ELR (cell line): ENCODE data around the gene MAP4K5.

ENCODE experiments used
- DNase-seq: peaks from one replicate; pipeline ENCODE4 v3.0.0-alpha.2; 2015; ENCODE audit warnings: low read depth

The MAP4K5 gene

DNA sequence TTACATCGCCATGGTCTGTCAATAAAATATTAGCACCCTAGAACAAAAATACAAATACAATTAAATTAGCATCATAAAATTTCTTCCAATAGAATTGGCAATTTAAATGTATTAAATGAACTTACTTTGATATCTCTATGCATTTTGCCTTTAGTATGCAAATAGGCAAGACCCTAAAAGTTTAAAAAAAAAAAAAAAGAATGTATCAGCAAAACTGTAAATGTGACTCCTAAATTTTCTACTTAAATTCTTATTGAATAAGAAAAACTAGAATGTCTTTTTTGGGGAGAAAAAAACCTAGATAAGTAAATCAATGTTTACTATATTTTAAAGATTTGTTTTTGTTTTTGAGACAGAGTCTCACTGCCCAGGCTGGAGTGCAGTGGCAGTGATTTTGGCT, 56.2 kb downstream of the MAP4K5 start:
- no peak for DNase-seq

DNA sequence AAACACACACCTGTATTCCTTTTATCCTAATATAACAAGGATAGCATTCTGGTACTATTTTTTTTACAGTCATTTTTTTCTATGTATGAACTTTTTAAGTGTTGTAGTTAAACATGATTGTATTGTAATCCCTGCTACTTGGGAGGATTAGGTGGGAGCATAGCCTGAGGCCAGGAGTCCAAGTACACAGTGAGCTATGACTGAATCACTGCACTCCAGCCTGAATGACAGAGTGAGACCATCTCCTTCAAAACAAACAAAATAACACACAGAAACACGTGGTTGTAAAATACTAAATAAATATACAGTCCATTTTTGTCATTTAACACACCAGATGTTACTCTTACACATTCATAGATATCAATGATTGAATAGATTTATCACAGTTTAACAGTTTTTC, 56.9 kb downstream of the MAP4K5 start:
- peak; percentile 79 for DNase-seq

DNA sequence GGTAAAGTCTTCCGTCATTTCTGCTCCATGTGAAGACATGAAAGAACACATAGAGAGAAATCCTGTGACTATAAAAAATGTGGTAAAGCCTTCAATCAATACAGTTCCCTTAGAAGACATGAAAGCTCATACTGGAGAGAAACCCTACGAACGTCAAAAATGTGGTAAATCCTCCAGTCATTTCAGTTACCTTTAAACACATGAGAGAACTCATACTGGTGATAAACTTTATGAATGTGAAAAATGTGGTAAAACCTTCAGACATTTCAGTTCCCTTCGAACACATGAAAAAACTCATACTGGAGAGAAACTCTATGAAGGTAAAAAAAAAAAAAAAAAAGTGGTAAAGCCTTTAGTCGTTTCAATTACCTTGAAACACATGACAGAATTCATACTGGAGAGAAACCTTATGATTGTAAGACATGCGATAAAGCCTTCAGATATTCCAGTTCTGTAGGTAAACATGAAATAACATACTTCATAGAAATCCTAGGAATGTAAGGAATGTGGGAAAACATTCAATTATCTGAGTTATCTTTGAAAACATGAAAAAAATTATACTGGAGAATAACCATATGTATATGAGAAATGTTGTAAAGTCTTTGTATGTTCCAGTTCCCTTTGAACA, 60.4 kb downstream of the MAP4K5 start:
- DNase-seq = no peak

DNA sequence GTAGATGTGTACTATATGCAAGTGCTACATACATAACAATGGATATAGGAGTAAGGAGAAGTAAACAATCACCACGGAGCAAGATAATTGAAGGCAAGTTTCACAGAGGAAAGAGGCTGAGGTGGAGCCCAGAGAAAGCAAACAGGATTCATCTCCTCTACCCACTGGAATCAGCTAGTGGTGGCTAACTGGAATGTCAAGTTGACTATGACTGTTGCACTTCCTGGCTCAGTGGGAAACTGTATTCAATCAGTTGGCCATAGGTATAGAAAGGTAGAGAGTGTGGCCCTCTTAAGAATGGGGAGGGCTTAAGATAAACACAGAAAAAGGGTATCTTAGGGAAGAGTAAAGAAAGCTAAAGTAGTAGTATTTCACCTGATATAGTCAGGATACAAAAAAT, 62.4 kb downstream of the MAP4K5 start:
- no peak for DNase-seq

DNA sequence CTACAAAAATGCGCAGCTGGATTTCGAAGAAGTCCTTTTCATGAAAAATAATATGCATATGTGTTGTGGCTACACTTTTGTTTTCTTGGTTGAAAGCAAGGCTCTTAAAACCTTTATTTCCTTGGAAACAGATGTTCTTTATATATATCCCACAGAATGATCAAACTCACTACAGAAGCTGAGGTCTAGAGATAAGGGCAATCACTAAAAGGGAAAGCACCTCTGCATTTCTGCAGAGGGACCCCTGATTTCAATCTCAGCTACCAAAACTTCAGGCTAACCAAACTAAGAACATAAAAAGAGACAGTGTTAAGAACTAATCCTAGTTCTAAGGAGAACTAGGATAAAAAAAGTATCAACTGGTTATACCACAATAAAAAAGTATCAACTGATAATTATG, 70.3 kb downstream of the MAP4K5 start:
- no peak for DNase-seq

DNA sequence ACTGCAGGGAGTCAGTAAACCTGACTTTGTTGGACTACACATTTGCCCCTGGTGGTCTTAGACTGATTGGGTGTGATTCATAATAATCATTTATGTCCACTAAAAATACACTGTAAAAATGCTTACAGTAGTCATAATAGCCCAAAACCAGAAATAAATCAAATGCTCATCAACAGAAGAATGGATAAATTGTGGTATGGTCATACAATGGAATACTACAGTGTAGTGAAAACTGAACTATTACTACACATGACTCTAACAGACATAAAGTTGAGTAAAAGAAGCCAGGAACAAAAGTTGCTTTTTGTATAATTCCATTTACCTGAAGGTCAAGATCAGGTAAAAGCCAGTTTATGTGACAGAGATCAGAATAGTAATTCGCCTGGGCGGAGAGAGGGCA, 78.5 kb downstream of the MAP4K5 start:
- DNase-seq = no peak

DNA sequence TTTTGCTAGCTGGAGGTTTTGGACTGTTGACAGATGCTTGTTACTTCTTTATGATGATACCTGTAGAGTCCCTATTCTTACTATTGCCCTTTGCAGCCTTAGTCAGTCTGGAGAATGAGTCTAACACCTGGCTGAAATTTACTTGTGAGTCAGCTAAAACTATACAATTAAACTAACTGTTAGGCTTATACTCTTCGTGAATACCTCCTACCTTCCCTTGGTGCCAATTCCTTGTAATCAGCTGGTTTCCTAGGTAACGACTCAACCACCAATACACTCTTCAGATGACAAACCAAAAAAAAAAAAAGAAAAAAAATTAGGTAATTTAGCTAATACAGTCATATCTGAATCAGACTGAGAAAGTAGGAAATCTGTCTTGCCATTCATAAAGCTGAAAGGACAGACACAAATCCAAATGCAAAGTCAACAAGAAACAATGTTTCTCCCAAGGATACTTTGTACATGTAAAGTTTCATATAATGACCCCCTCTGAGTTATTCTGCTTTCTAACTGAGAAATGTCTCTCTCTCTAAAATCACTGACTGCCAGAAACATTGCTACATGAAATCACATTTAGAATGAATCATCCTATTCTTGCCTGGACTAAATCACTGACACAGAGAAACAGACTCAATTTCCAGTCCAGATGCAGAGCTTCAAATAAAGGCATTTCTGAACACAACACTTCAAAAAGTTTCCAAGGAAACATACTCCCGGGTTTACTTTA, 79.2 kb downstream of the MAP4K5 start:
- peak; percentile 86 for DNase-seq

DNA sequence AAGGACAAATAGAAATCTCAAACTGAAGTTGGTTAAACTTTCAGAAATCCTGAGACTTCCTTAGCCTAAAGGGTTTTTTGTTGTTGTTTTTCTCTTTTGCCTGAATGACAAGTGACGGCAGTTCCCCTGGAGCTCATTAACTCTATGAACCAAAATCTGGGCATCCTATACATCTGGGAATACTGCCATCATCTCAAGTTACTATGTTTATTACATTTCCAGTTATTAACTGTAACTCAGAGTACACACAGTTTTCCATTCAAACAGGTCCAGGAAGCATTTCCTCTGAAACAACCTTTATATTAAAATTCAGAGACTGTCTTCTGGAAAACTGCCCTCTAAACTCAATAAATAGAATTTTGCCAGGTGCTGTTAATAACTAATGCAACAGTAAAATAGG, 80.1 kb downstream of the MAP4K5 start:
- no peak for DNase-seq

DNA sequence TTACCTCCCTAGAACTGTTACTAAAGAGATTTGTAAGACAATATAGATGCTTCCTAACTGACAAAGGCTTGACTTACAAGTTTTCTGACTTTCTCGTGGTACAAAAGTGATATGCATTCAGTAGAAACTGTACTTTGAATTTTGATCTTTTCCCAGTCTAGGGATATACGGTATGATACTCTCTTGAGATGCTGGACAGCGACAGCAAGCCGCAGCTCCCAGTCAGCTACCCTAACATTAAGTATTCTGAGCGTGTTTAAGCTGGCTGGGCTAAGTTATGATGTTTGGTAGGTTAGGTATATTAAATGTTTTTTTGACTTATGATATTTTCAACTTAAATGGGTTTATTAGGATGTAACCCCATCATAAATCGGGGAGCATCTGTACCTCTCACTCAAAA, 80.5 kb downstream of the MAP4K5 start:
- DNase-seq = no peak

DNA sequence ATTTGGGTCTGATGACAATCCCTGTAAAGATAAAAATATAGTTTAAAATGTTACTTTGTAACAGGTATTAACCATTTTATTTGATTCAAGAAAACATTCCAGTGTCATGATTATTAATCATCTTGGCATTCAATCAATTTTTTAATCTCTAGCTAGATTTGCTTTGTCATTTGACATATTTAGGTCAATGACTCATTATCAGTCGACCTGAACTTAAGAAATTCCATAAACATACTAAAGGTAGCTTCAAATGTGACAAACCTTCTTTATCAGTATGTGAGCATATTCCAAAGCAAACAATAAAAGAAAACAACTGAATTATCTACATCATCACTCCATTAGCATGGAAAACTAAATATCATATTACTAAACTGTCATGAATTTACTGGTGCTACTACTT, 84.9 kb downstream of the MAP4K5 start:
- peak; percentile 77 for DNase-seq

DNA sequence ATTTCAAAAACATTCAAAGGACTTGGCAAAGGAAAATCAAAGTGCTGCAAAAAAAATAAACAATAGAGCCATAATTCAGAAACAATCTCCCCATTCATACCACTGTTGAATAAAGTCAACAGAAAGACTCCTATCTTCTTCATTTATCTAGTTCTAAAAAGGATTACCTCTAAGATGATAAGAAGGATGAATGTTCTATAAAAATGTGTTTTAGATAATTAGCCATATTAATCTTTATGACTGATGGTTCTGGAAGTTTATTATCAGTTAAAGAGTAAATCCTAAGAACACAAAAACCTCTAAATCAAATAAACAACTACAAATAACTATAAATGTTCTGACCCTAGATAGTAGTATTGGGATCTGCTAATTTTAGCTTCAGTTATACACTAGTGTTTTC, 97.8 kb downstream of the MAP4K5 start:
- no peak for DNase-seq

DNA sequence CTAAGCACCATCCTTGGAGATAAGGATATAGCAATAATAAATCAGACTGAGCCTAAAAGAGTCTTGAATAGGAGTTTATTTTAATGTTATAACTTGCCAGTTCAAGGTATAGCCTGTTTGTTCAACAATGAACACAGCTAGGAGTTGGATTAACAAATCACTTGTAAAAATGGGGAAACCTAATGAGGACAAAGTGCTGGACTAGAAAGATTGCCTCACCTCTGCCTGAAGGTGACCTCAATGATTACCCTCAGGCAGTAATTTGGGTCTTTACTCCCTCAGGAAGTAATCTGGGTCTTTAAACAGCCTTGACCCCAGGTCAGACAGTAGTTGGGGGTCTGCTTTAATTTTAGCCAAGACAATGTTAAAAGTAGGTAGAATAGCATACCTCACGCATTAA, 100.2 kb downstream of the MAP4K5 start:
- no peak for DNase-seq

DNA sequence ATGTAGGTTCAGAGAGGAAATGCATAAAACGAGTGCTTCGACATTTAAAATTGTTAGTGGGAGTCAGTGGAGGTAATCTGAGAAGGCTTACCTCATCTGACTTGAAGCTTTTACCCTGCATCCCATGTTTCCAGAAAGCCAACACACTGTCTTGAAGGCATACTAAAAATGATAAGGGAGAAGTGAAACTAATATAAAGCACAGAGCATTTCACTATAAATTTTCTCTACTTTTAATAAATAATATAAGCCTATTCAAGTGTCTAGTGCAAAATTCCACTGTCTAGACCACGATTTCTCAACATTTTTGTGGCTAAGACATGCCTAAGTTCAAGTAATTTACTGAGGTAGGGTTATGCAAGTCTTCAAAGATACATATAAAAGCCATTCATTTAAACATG, 106.6 kb downstream of the MAP4K5 start:
- DNase-seq = no peak

DNA sequence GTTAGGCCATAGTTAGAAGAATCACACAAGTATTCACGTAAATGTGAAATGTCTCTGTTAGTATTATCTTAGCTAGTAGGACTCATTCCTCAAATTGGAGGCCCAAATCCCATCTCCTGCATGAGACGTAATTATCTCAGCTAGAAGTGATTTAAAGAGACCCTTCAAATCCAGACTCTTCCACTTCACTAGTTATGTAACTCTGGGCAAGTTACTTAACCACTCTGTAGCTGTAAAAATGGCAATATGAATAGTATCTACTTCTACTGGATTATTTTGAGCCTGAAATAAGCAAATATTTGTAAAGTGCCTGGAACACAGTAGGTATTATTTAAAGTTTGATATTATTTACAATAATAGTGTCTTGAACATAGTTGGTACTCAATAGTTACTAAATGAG, 107.3 kb downstream of the MAP4K5 start:
- DNase-seq = no peak

DNA sequence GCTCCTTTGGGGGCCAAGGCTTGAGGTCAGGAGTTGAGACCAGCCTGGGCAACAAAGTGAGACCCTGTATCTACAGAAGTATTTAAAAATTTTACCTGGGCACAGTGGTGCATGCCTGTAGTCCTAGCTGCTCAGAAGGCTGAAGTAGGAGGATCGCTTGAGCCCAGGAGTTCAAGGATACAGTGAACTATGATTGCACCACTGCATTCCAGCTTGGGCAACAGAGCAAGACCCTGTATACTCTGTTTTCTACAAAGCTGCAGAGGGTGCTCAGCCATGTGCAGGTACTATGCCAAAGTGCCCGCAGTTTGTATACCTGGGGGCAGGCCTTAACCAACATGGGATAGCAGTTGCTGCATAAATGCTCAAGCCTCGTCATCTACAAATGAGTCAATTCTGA, 108.8 kb downstream of the MAP4K5 start:
- DNase-seq = no peak

DNA sequence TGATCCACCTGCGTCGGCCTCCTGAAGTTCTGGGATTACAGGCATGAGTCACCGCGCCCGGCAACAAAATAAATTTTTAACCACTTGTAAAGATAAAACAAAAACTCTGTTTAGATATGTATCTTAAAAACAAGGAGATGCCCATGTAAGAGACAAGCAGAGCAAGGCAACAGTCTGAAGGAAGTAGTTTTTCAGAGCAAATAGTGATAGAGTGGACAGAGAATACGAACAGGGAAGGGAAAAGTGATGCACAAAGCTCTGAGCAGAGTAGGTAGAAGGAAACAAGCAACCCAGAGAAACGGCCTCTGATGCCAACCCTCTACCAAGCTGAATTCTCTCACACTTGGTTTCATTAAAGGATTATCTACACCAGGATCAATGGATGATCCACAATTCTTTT, 110.9 kb downstream of the MAP4K5 start:
- no peak for DNase-seq

DNA sequence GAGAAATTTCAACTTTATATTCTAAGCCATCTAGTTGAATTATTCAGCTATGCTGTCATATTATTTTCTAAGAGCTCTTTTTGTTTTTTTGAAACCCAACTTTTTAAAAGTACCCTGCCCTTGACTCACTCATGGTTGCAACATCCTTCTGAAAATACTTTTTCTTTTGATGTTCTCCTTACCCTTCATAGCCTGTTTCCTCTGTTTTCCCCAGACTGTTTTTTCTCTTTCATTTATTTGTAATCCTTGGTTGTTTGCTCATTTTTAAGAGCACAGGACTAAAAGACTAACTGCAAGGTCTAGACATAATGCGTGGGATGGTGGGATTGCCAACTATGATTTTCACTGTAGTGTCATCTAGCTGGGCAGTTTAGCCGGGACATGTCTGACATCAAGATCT, 114.5 kb downstream of the MAP4K5 start:
- DNase-seq = no peak

DNA sequence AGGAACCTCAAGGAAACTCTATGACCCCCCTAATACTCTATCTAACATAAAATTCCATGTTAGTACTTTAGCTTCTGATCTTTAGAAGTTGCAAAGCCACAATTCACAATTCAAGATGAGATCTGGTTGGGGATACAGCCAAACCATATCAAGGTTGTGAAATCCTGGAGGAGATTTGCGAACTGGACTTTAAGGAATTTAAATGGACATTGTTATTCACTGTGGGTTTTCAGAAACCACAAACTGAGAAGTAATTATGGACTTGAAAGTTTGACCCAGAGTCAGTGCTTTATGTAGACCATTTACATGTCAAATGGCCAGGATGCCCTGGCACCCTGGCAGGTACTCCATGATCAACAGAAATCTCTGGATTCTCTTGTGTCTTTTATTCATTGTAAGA, 121.4 kb downstream of the MAP4K5 start:
- DNase-seq = peak; percentile 67

DNA sequence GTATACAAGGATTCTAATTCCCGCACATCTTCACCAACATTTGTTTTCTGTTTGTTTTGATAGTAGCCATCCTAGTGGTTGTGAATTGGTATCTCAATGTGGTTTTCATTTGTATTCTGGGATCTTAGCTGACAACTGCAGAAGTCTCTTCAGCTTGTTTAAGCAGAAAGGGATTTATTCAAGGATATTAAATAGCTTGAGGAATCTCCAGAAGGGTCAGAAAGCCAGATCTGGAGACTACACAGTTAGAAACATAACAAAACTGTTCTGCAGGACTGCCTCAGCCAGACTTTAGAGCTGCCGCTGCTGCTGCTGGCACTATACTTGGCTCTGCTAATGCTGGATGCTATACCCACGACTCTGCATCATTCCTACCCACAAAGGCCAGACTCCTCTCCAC, 122.3 kb downstream of the MAP4K5 start:
- DNase-seq = no peak

DNA sequence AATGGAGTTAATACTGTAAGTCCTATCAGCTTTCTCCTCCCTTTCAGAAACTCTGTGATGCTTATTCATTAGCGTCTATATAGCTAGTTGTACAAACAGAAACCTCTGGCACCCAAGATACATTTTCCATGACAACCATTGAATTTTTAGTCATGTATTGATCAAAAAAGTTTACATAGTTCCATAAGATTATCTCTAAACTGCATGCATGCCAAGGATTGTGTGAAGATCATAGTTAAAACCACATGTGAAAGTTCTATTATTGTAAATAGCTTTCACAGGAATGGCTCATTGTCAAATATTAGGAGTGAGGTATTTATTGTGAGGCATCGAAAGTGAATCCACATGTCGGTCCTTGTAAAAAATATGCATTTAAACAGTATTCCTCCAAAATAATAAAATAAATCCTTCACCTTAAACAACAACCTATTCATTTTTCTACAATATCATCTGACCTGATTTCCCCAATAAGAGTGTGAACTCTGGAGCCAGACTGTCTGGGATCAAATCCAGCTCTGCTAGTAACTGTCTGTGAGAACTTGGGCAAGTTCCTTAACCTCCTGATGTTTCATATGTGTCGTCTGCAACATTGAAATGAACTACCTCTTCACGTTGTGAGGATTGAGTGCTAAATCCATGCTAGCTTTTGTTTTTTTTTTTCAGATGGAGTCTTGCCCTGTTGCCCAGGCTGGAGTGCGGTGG, 125.1 kb downstream of the MAP4K5 start:
- DNase-seq = no peak

DNA sequence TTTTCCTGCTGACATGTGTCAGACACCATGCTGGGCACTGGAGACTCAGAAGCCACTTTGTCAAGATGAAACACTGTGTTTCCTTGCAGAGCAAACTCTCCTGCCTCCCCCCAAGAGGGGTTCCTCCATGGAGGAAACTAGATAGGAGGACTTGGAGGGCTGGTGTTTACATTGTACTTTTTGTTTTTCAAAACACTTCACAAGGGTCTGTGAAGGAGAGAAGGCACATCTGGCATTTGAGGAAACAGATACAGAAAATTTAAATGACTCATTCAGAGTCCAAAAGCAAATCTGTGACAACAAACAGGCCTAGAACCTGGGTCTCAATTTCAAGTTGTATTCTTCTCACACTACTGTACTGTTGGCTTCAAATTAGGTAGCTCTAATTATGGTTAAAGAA, 128.9 kb downstream of the MAP4K5 start:
- peak; percentile 21 for DNase-seq

DNA sequence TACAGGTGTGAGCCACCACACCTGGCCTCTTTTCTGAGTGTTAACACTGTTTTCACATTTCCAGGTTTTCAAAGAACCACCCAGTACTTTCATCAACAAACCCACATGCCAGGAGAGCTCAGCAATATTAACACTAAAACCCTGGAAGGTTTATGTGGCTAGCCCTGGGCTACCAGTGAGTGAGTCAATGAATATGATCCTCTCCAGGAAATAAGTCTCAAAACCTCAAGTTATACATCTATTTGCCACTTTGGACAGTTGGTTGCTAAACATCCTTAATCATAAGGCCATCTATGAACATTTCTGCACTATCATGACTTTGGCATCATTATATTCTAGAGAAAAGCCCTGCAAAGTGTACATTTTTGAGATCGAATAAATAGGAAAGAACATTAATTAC, 129.4 kb downstream of the MAP4K5 start:
- peak; percentile 65 for DNase-seq

DNA sequence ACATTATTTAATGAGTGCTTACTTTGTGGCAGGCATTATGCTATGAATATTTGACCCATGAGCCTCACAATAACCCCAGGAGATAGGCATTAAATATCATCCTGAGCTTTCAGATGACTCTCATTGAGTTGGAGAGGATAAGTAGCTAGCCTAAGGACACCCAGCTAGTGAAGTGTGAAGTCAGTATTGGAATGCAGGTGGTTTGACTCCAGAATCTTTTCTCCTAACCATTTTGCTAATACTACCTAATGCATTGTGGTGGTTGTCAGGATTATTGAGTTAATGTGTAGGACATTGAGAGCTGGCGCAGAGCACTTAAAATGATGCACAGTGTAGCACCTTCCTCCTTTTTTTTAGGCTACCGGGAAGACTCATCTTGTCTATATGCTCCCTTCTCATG, 131.9 kb downstream of the MAP4K5 start:
- no peak for DNase-seq
